GM12891 (cell line): ENCODE data around the gene GPD1.

Experiments
- POLR2A ChIP-seq: IDR thresholded peaks from 2 replicates; pipeline ENCODE4 v1.6.1; 2011; ENCODE audit warnings: low read depth, low read length, control low read depth
- POLR2AphosphoS5 ChIP-seq: IDR thresholded peaks from 2 replicates; pipeline ENCODE4 v1.6.1; 2011; ENCODE audit warnings: low read depth, low read length, control low read depth
- POU2F2 ChIP-seq: IDR thresholded peaks from 2 replicates; pipeline ENCODE4 v1.6.1; 2011; ENCODE audit warnings: low read depth, mild to moderate bottlenecking, control low read depth, low read length, moderate library complexity
- SPI1 ChIP-seq: IDR thresholded peaks from 2 replicates; pipeline ENCODE4 v1.6.1; 2011; ENCODE audit warnings: low read depth, low read length, control low read depth
- TAF1 ChIP-seq: IDR thresholded peaks from 2 replicates; pipeline ENCODE4 v1.6.1; 2011; ENCODE audit warnings: low read depth, low read length, control low read depth

DNA sequence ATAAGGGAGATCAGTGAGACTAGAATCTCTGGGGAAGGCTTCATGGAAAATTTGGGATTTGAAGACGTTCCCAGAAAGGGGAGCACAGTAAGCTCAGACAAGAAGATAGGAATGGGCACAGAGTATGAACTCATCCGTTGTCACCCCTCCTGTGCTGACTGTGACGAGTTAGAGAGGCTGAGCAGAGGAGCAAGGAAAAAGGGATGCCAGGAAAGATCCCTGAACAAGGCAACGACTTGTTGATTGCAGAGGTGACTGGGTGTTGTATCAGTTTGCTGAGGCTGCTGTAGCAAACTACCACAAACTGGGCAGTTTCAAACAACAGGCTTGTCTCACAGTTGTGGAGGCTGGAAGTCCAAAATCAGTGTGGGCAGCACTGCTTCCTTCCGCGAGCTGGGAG lies 5.9 kb upstream of the GPD1 start:
- TF ChIP-seq POLR2AphosphoS5: no peak
- TF ChIP-seq TAF1: no peak
- TF ChIP-seq POLR2A: no peak
- TF ChIP-seq POU2F2: no peak
- TF ChIP-seq SPI1: no peak
